ENCODE measurements around the gene ATG101.

- TF ChIP-seq, protein P1, sequence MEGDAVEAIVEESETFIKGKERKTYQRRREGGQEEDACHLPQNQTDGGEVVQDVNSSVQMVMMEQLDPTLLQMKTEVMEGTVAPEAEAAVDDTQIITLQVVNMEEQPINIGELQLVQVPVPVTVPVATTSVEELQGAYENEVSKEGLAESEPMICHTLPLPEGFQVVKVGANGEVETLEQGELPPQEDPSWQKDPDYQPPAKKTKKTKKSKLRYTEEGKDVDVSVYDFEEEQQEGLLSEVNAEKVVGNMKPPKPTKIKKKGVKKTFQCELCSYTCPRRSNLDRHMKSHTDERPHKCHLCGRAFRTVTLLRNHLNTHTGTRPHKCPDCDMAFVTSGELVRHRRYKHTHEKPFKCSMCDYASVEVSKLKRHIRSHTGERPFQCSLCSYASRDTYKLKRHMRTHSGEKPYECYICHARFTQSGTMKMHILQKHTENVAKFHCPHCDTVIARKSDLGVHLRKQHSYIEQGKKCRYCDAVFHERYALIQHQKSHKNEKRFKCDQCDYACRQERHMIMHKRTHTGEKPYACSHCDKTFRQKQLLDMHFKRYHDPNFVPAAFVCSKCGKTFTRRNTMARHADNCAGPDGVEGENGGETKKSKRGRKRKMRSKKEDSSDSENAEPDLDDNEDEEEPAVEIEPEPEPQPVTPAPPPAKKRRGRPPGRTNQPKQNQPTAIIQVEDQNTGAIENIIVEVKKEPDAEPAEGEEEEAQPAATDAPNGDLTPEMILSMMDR (IDR thresholded peaks at IDR 0.05): no peak
- TF ChIP-seq POLR2A (IDR thresholded peaks at IDR 0.05): no peak
These were observed 14.9 kb downstream of the ATG101 start for GRCh38 chr12:52084491-52085231.

Data from uterus (tissue), 2 donors.